ENCODE data around the gene MOB3A. TPM values are rescaled to one million over a fixed set of nuclear protein-coding genes. Genes with fewer than 3 reads are reported as not detected.
"Not testable (repeated sequence)": the region's sequence is repeated elsewhere in the genome, so short reads cannot be mapped to it uniquely, and the experiment has no call there.

MOB3A gene
- total RNA-seq, 3 donors from 2014 or later (not counting 1 experiment from before 2014, with no cell fraction given), result 239 to 314 (median 246) TPM

DNA sequence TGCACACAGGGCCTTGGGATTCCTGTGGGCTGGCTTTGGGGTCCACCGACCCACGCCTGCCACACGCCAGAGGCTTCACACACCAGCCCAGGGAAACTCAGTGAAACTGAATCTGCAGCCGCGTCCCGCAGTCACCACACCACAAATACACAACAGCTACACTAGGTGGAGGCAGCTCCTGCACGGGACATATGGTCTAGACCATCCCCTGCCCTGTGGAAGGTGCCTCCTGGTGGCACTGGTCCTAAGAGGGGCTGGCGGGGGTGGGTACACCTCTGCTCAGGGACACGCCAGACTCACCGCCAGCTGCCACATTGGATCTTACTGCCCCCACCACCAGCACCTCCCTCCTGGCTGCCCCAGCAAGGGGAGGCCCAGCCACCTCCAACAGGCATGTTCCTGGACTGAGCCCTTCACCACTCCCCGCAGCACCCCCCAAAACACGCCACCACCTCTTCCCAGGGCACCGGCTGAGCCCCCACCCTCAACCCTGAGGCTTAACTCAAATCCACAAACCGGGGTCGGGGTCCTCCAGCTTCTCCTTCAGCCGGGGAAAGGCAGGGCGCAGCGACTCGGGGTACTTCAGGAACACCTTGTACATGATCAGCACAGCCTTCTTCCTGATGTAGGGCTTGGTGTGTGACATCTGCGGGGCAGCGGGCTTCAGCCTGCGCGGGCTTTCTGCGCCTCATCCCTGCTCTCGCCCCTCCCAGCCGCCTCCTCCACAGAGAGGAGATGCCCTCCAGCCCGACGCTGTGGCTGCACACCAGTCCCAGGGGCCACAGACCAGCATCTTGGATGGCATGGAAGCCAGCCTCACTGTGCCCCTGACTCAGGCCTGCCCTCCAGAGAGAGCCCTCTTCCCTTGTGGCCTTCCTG lies 34.0 kb upstream of the MOB3A start:
- H3K9me3 Mint-ChIP-seq, result no peaks in the 10 kb centered on the region
- H3K27ac ChIP-seq (ENCODE audit: low read length), result no peak overlapping the region
- H3K4me1 ChIP-seq (ENCODE audit: control insufficient read depth, insufficient read depth, low read length), result no peaks in the 10 kb centered on the region
- no peaks in the 10 kb centered on the region for H3K27me3 ChIP-seq (ENCODE audit: control insufficient read depth, insufficient read depth, low read length)
- ATAC-seq, result no peak
- H3K4me3 Mint-ChIP-seq, result no peak overlapping the region
- WGBS (ENCODE audit: insufficient coverage), result 97% methylated on average over 28 of the region's 28 CpGs
- no peaks in the 10 kb centered on the region for H3K27me3 Mint-ChIP-seq (ENCODE audit: low read depth in 2 of 2)
- no peak overlapping the region for H3K27ac Mint-ChIP-seq
- H3K4me3 ChIP-seq (ENCODE audit: low read length), result no peak overlapping the region
- TF ChIP-seq CTCF (IDR thresholded peaks at IDR 0.05), result no peak
- intact Hi-C loops (cut with micrococcal nuclease), result no loop called here
- no peaks in the 10 kb centered on the region for H3K9me3 ChIP-seq (ENCODE audit: control insufficient read depth, insufficient read depth, low read length)
- H3K36me3 Mint-ChIP-seq, result no peaks in the 10 kb centered on the region
- peaks cover 35% of the 10 kb centered on the region for H3K36me3 ChIP-seq (ENCODE audit: control insufficient read depth, insufficient read depth, low read length)
- no peak for DNase-seq
- no peaks in the 10 kb centered on the region for H3K4me1 Mint-ChIP-seq

- ATAC-seq, result no peak
- no peaks in the 10 kb centered on the region for H3K36me3 Mint-ChIP-seq
Observed at GRCh38 chr19:2129486-2129885, 33.4 kb upstream of the MOB3A start.

GRCh38 chr19:2129022-2129421 lies 32.9 kb upstream of the MOB3A start:
- no peaks in the 10 kb centered on the region for H3K36me3 Mint-ChIP-seq
- no peak overlapping the region for H3K4me3 Mint-ChIP-seq
- no peak for TF ChIP-seq CTCF (IDR thresholded peaks at IDR 0.05)
- Histone ChIP-seq H3K4me3 (ENCODE audit: low read length) (no peak overlapping the region), H3K9me3 (ENCODE audit: control insufficient read depth, insufficient read depth, low read length) (no peaks in the 10 kb centered on the region), H3K27ac (ENCODE audit: low read length) (no peak overlapping the region), H3K27me3 (ENCODE audit: control insufficient read depth, insufficient read depth, low read length) (no peaks in the 10 kb centered on the region), H3K4me1 (ENCODE audit: control insufficient read depth, insufficient read depth, low read length) (no peaks in the 10 kb centered on the region), H3K36me3 (ENCODE audit: control insufficient read depth, insufficient read depth, low read length) (peaks cover 38% of the 10 kb centered on the region)
- H3K27me3 Mint-ChIP-seq (ENCODE audit: low read depth in 2 of 2), result no peaks in the 10 kb centered on the region
- H3K27ac Mint-ChIP-seq, result no peak overlapping the region
- ATAC-seq, result no peak
- no peak for DNase-seq
- no peaks in the 10 kb centered on the region for H3K9me3 Mint-ChIP-seq
- H3K4me1 Mint-ChIP-seq, result no peaks in the 10 kb centered on the region
- WGBS (ENCODE audit: insufficient coverage), result 94% methylated on average over 20 of the region's 21 CpGs
- intact Hi-C loops (cut with micrococcal nuclease), result no loop called here

More at GRCh38 chr19:2129486-2129885, 33.4 kb upstream of the MOB3A start:
- DNase-seq, result no peak
- H3K9me3 ChIP-seq (ENCODE audit: control insufficient read depth, insufficient read depth, low read length), result no peaks in the 10 kb centered on the region
- H3K4me1 ChIP-seq (ENCODE audit: control insufficient read depth, insufficient read depth, low read length), result no peaks in the 10 kb centered on the region
- H3K27ac Mint-ChIP-seq, result no peak overlapping the region
- no peak overlapping the region for H3K4me3 ChIP-seq (ENCODE audit: low read length)
- H3K27ac ChIP-seq (ENCODE audit: low read length), result no peak overlapping the region
- H3K27me3 Mint-ChIP-seq (ENCODE audit: low read depth in 2 of 2), result no peaks in the 10 kb centered on the region
- no peaks in the 10 kb centered on the region for H3K27me3 ChIP-seq (ENCODE audit: control insufficient read depth, insufficient read depth, low read length)
- no peaks in the 10 kb centered on the region for H3K9me3 Mint-ChIP-seq
- TF ChIP-seq CTCF (IDR thresholded peaks at IDR 0.05), result no peak
- peaks cover 35% of the 10 kb centered on the region for H3K36me3 ChIP-seq (ENCODE audit: control insufficient read depth, insufficient read depth, low read length)
- 98% methylated on average over 11 of the region's 11 CpGs for WGBS (ENCODE audit: insufficient coverage)
- no peaks in the 10 kb centered on the region for H3K4me1 Mint-ChIP-seq
- no peak overlapping the region for H3K4me3 Mint-ChIP-seq
- intact Hi-C loops (cut with micrococcal nuclease), result no loop called here

- H3K27ac ChIP-seq (ENCODE audit: low read length); ATAC-seq; H3K9me3 Mint-ChIP-seq; H3K4me1 Mint-ChIP-seq; H3K4me3 ChIP-seq (ENCODE audit: low read length); H3K9me3 ChIP-seq (ENCODE audit: control insufficient read depth, insufficient read depth, low read length); DNase-seq; H3K4me3 Mint-ChIP-seq; H3K4me1 ChIP-seq (ENCODE audit: control insufficient read depth, insufficient read depth, low read length); H3K27me3 Mint-ChIP-seq (ENCODE audit: low read depth in 2 of 2); H3K27me3 ChIP-seq (ENCODE audit: control insufficient read depth, insufficient read depth, low read length); intact Hi-C loops (cut with micrococcal nuclease); H3K27ac Mint-ChIP-seq; H3K36me3 Mint-ChIP-seq: not testable (repeated sequence)
- peaks cover 41% of the 10 kb centered on the region for H3K36me3 ChIP-seq (ENCODE audit: control insufficient read depth, insufficient read depth, low read length)
- 97% methylated on average over 14 of the region's 34 CpGs for WGBS (ENCODE audit: insufficient coverage)
Observed at GRCh38 chr19:2128252-2128651, 32.1 kb upstream of the MOB3A start.

Measured in natural killer cell (primary cell).